PC-3 (cell line): ENCODE results near the gene BLCAP. TPM values are rescaled to one million over a fixed set of nuclear protein-coding genes. Genes with fewer than 3 reads are reported as not detected.
A peak's percentile ranks its signal among the peaks of the same experiment; 100 is the strongest.
"Not testable (repeated sequence)": the region's sequence is repeated elsewhere in the genome, so short reads cannot be mapped to it uniquely, and the experiment has no call there.

Experiments used
- ATAC-seq: fragments of 200-7000 bp; cut with Tn5 transposase; 2 replicates; pipeline ENCODE4 v1.9.1; 2020; ENCODE audit warnings: mild to moderate bottlenecking, moderate library complexity
- BruUV-seq: library from RNA; stranded (reverse); fragments of 400-500 nt; replicated peaks from 2 replicates; lab custom pipeline; 2021; lab: Mats Ljungman, UMichigan
- CTCF ChIA-PET: fragments of 300-600 bp; sonication (Branson Sonifier 250); formaldehyde crosslinking; loops from one replicate; lab custom pipeline; 2022; ENCODE audit warnings: antibody characterized with exemption; lab: Charles Lee
- POLR2A ChIA-PET: fragments of 300-600 bp; sonication (Branson Sonifier 250); formaldehyde crosslinking; loops from one replicate; lab custom pipeline; 2022; ENCODE audit warnings: antibody characterized with exemption; ENCODE audit not compliant: unreplicated experiment; lab: Charles Lee
- DNase-seq: peaks from one replicate; pipeline ENCODE4 v3.0.0-alpha.2; 2015
- H2AFZ ChIP-seq: fragments of 300-600 bp; sonication (generic); 2 replicates; pipeline ENCODE4 v1.6.0; 2016; ENCODE audit warnings: antibody characterized with exemption, low read length
- H3F3A ChIP-seq: fragments of 300-600 bp; sonication (generic); one replicate; pipeline ENCODE4 v1.6.0; 2017; ENCODE audit warnings: antibody characterized with exemption, low read length, control low read depth, mild to moderate bottlenecking; ENCODE audit not compliant: unreplicated experiment
- H3K27ac ChIP-seq: fragments of 300-600 bp; sonication (generic); 2 replicates; pipeline ENCODE4 v1.5.1; 2016; ENCODE audit warnings: mild to moderate bottlenecking, low read length
- H3K27me3 ChIP-seq: fragments of 300-600 bp; sonication (generic); 2 replicates; pipeline ENCODE4 v1.6.1; 2016; ENCODE audit warnings: low read length, mixed read lengths
- H3K36me3 ChIP-seq: fragments of 300-600 bp; sonication (generic); 2 replicates; pipeline ENCODE4 v1.6.1; 2016; ENCODE audit warnings: low read depth, mixed run types, low read length, mixed read lengths
- H3K4me1 ChIP-seq: fragments of 300-600 bp; sonication (generic); 2 replicates; pipeline ENCODE4 v1.5.1; 2016; ENCODE audit warnings: low read length; ENCODE audit not compliant: insufficient read depth
- H3K4me2 ChIP-seq: fragments of 300-600 bp; sonication (generic); 2 replicates; pipeline ENCODE4 v1.6.0; 2016; ENCODE audit warnings: low read length
- H3K4me3 ChIP-seq: fragments of 300-600 bp; sonication (generic); 2 replicates; pipeline ENCODE4 v1.5.1; 2016; ENCODE audit warnings: mild to moderate bottlenecking, low read length, mixed read lengths
- H3K79me2 ChIP-seq: fragments of 300-600 bp; sonication (generic); 2 replicates; pipeline ENCODE4 v1.6.1; 2017; ENCODE audit warnings: low read length, mixed read lengths
- H3K9ac ChIP-seq: fragments of 300-600 bp; sonication (generic); 2 replicates; pipeline ENCODE4 v1.6.0; 2016; ENCODE audit warnings: mild to moderate bottlenecking, low read length
- H3K9me2 ChIP-seq: fragments of 300-600 bp; sonication (generic); replicated peaks from 2 replicates; pipeline ENCODE4 v1.6.1; 2016; ENCODE audit warnings: mixed run types, low read length, mixed read lengths
- H3K9me3 ChIP-seq: fragments of 300-600 bp; sonication (generic); 2 replicates; pipeline ENCODE4 v1.6.1; 2016; ENCODE audit warnings: low read length, mixed read lengths
- H4K20me1 ChIP-seq: fragments of 300-600 bp; sonication (generic); 2 replicates; pipeline ENCODE4 v1.6.1; 2016; ENCODE audit warnings: low read length, mixed read lengths
- CTCF ChIP-seq: fragments of 300-600 bp; sonication (generic); conservative IDR thresholded peaks from 2 replicates; pipeline ENCODE4 v1.5.1; 2017; ENCODE audit warnings: antibody characterized with exemption, low read depth, mild to moderate bottlenecking, low read length
- EZH2 ChIP-seq: fragments of 300-600 bp; sonication (generic); IDR thresholded peaks from one replicate; pipeline ENCODE4 v1.6.1; 2017; ENCODE audit warnings: antibody characterized with exemption, mild to moderate bottlenecking, low read length; ENCODE audit not compliant: unreplicated experiment
- EZH2phosphoT487 ChIP-seq: fragments of 300-600 bp; sonication (generic); IDR thresholded peaks from 2 replicates; pipeline ENCODE4 v1.6.1; 2018; ENCODE audit warnings: mild to moderate bottlenecking, antibody characterized with exemption, low read length, borderline replicate concordance
- intact Hi-C: fragments of 100-400 bp; cut with micrococcal nuclease; formaldehyde crosslinking; loops from 2 replicates; pipeline ENCODE4 v1.9.0; 2023
- total RNA-seq: library from RNA; depleted of rRNA; stranded (reverse); fragments of >200 nt; gene quantifications from 2 replicates; pipeline ENCODE4 v1.2.3, GENCODE V29; 2014

Gene BLCAP
- total RNA-seq, 1 experiment from 2014 or later, result 100 TPM

GRCh38 chr20:37543828-37544227 lies 16.2 kb upstream of the BLCAP start:
- ChIA-PET POLR2A (interaction anchor here (0.6 kb wide), 1 partner anchor 46 kb away, joined by 9 read pairs; no protein-coding TSS in a partner anchor), CTCF (interaction anchor here (0.6 to 1.0 kb wide), 4 partner anchors 10 to 352 kb away, joined by 3 read pairs; partner anchors contain the start of gene GHRH)
- Histone ChIP-seq H2AFZ (peak overlapping the region; percentile 33), H3K4me2 (0 out of 2 replicates have a peak overlapping the region, but pooled peaks have one; percentile 11), H3K4me3 (no peak overlapping the region), H3K4me1 (peaks cover 70% of the 10 kb centered on the region), H3K9me3 (no peaks in the 10 kb centered on the region), H3K36me3 (no peaks in the 10 kb centered on the region), H3K27ac (peak overlapping the region; percentile 97), H3K9me2 (no peaks in the 10 kb centered on the region), H3K27me3 (no peaks in the 10 kb centered on the region), H3K79me2 (no peaks in the 10 kb centered on the region), H3K9ac (no peak overlapping the region), H4K20me1 (no peaks in the 10 kb centered on the region), H3F3A (peaks cover 16% of the 10 kb centered on the region)
- BruUV-seq, result no TSS peak
- ATAC-seq (peak; percentile 56), DNase-seq (peak; percentile 87)
- intact Hi-C loops, result no loop called here
- TF ChIP-seq CTCF (peak; percentile 72), EZH2 (no peak), EZH2phosphoT487 (no peak)

GRCh38 chr20:37542281-37542680 lies 14.6 kb upstream of the BLCAP start:
- Histone ChIP-seq H3K27ac (peak overlapping the region; percentile 97), H3K36me3 (no peaks in the 10 kb centered on the region), H2AFZ (no peak overlapping the region), H4K20me1 (no peaks in the 10 kb centered on the region), H3F3A (peaks cover 16% of the 10 kb centered on the region), H3K27me3 (no peaks in the 10 kb centered on the region), H3K4me1 (peaks cover 80% of the 10 kb centered on the region), H3K4me2 (peak overlapping the region; percentile 75), H3K79me2 (no peaks in the 10 kb centered on the region), H3K4me3 (peak overlapping the region; percentile 30; the same call in 1 of the 2 replicates), H3K9me2 (no peaks in the 10 kb centered on the region), H3K9me3 (no peaks in the 10 kb centered on the region), H3K9ac (peak overlapping the region; percentile 64)
- DNase-seq (peak; percentile 99), ATAC-seq (peak; percentile 82)
- ChIA-PET CTCF (interaction anchor here (0.5 to 0.6 kb wide), 2 partner anchors 9 to 44 kb away, joined by 3 read pairs; no protein-coding TSS in a partner anchor), POLR2A (interaction anchor here (0.5 to 1.0 kb wide), 5 partner anchors 245 to 610 kb away, joined by 3 to 4 read pairs (median 3); no protein-coding TSS in a partner anchor)
- BruUV-seq, result no TSS peak
- TF ChIP-seq EZH2phosphoT487 (no peak), CTCF (no peak), EZH2 (no peak)
- intact Hi-C loops, result no loop called here

GRCh38 chr20:37541326-37541725 lies 13.7 kb upstream of the BLCAP start:
- DNase-seq, result no peak
- no peak for TF ChIP-seq EZH2phosphoT487
- no peak for TF ChIP-seq CTCF
- TF ChIP-seq EZH2, result no peak
- H3K79me2 ChIP-seq, result no peaks in the 10 kb centered on the region
- no TSS peak for BruUV-seq
- peak overlapping the region; percentile 55 for H3K4me2 ChIP-seq
- intact Hi-C loops, result no loop called here
- H3K9me3 ChIP-seq, result no peaks in the 10 kb centered on the region
- H3K4me1 ChIP-seq, result peaks cover 80% of the 10 kb centered on the region
- no peak for ATAC-seq
- no peak overlapping the region for H2AFZ ChIP-seq
- H3F3A ChIP-seq, result peaks cover 16% of the 10 kb centered on the region
- no peaks in the 10 kb centered on the region for H4K20me1 ChIP-seq
- ChIA-PET POLR2A (interaction anchor here (1.0 kb wide), 1 partner anchor 611 kb away, joined by 3 read pairs; no protein-coding TSS in a partner anchor), CTCF (no interaction called here)
- H3K36me3 ChIP-seq, result no peaks in the 10 kb centered on the region
- H3K9ac ChIP-seq, result peak overlapping the region; percentile 64
- H3K9me2 ChIP-seq, result no peaks in the 10 kb centered on the region
- H3K27ac ChIP-seq, result peak overlapping the region; percentile 97
- no peak overlapping the region for H3K4me3 ChIP-seq
- no peaks in the 10 kb centered on the region for H3K27me3 ChIP-seq

- POLR2A ChIA-PET, CTCF ChIA-PET: not testable (repeated sequence)
These were observed 13.2 kb upstream of the BLCAP start for GRCh38 chr20:37540838-37541237.

More at GRCh38 chr20:37540838-37541237, 13.2 kb upstream of the BLCAP start:
- H3K27me3 ChIP-seq, H3K9me3 ChIP-seq, intact Hi-C loops, H3K9ac ChIP-seq, H2AFZ ChIP-seq, H4K20me1 ChIP-seq, DNase-seq, BruUV-seq, ATAC-seq, H3K4me3 ChIP-seq, H3K9me2 ChIP-seq, H3K79me2 ChIP-seq, H3K36me3 ChIP-seq: not testable (repeated sequence)
- Histone ChIP-seq H3K4me2 (peak overlapping the region; percentile 55; the same call in 1 of the 2 replicates), H3F3A (peaks cover 16% of the 10 kb centered on the region), H3K4me1 (peaks cover 83% of the 10 kb centered on the region), H3K27ac (peak overlapping the region; percentile 97)
